Sigmoid colon (tissue), 4 donors: Measurements from ENCODE around the gene MAPT.

Experiments used
- POLR2A ChIP-seq, 2 donors: fragments of 450-650 bp; IDR thresholded peaks; one replicate each; pipeline ENCODE4 v1.6.1; 2016; ENCODE audit warnings: antibody characterized with exemption in 2 of 2, mild to moderate bottlenecking in 2 of 2, moderate library complexity in 2 of 2
- POLR2AphosphoS5 ChIP-seq, 4 donors: sonication (generic); formaldehyde crosslinking; IDR thresholded peaks; one replicate each; pipeline ENCODE4 v1.6.1; 2017; ENCODE audit warnings: antibody characterized with exemption in 4 of 4
- TF ChIP-seq, protein P1 (sequence below), 4 experiments: fragments of 450-650 bp in 3 of 4; fragments of 200-600 bp in 1 of 4; IDR thresholded peaks; one replicate each; pipeline ENCODE4 v1.5.1; 2016 to 2019; ENCODE audit warnings: antibody characterized with exemption in 4 of 4, mild to moderate bottlenecking in 3 of 4, moderate library complexity in 2 of 4

DNA sequence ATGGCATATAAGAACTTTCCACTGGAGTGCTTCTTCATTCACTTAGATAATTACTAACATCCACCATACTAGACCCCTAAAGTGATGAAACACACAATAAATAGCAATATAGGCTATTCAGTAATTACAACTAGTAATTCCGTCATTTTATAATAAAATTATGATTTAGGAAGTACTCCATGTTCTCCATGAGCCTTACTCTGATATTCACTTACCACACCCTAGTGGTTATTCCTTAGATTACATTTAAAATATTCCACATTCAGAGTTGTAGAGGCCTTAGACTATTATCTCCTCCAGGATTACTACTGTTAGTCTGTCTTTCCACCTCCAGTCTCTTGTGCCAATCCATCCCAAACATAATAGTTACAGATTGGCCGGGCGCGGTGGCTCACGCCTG is 167.1 kb downstream of the MAPT start:
- TF ChIP-seq, protein P1, sequence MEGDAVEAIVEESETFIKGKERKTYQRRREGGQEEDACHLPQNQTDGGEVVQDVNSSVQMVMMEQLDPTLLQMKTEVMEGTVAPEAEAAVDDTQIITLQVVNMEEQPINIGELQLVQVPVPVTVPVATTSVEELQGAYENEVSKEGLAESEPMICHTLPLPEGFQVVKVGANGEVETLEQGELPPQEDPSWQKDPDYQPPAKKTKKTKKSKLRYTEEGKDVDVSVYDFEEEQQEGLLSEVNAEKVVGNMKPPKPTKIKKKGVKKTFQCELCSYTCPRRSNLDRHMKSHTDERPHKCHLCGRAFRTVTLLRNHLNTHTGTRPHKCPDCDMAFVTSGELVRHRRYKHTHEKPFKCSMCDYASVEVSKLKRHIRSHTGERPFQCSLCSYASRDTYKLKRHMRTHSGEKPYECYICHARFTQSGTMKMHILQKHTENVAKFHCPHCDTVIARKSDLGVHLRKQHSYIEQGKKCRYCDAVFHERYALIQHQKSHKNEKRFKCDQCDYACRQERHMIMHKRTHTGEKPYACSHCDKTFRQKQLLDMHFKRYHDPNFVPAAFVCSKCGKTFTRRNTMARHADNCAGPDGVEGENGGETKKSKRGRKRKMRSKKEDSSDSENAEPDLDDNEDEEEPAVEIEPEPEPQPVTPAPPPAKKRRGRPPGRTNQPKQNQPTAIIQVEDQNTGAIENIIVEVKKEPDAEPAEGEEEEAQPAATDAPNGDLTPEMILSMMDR (IDR thresholded peaks at IDR 0.05), result peak in 1 of 4 experiments; percentile 27
- TF ChIP-seq POLR2AphosphoS5 (IDR thresholded peaks at IDR 0.05), result no peak
- TF ChIP-seq POLR2A (IDR thresholded peaks at IDR 0.05), result no peak
